H1 (cell line): ENCODE results near the gene HIPK3. TPM values are rescaled to one million over a fixed set of nuclear protein-coding genes. Genes with fewer than 3 reads are reported as not detected.

Source experiments
- CBX8 ChIP-seq: fragments of 300-800, 300-1000 bp; sonication (generic); IDR thresholded peaks from 2 replicates; pipeline ENCODE4 v1.7.1; 2016; ENCODE audit warnings: low read depth, low read length, borderline replicate concordance
- EP300 ChIP-seq, 2 experiments: IDR thresholded peaks; 1 replicate in 1 of 2; 2 replicates in 1 of 2; pipeline ENCODE4 v1.6.1; 2011 to 2012; ENCODE audit warnings: low read depth in 2 of 2, low read length in 2 of 2, mild to moderate bottlenecking in 2 of 2, borderline replicate concordance in 1 of 2, inconsistent platforms in 1 of 2, moderate library complexity in 1 of 2
- HDAC6 ChIP-seq: IDR thresholded peaks from one replicate; pipeline ENCODE4 v1.7.1; 2012; ENCODE audit warnings: low read depth, mild to moderate bottlenecking, inconsistent platforms, low read length, moderate library complexity
- JUN ChIP-seq: IDR thresholded peaks from 2 replicates; pipeline ENCODE4 v1.6.1; 2011; ENCODE audit warnings: low read depth, mild to moderate bottlenecking, improper control_type of control experiment, low read length
- POLR2AphosphoS5 ChIP-seq: IDR thresholded peaks from 2 replicates; pipeline ENCODE4 v1.6.1; 2011; ENCODE audit warnings: low read depth, low read length
- SIRT6 ChIP-seq: IDR thresholded peaks from one replicate; pipeline ENCODE4 v1.7.1; 2012; ENCODE audit warnings: low read length, inconsistent platforms
- SP1 ChIP-seq: IDR thresholded peaks from 2 replicates; pipeline ENCODE4 v1.6.1; 2011; ENCODE audit warnings: low read depth, low read length
- SP4 ChIP-seq: IDR thresholded peaks from 2 replicates; pipeline ENCODE4 v1.6.1; 2012; ENCODE audit warnings: low read length, inconsistent platforms
- YY1 ChIP-seq: IDR thresholded peaks from 2 replicates; pipeline ENCODE4 v1.6.1; 2011; ENCODE audit warnings: low read depth, mild to moderate bottlenecking, low read length
- ZNF274 ChIP-seq: IDR thresholded peaks from 2 replicates; pipeline ENCODE4 v1.7.0; 2012; ENCODE audit warnings: low read length, borderline replicate concordance; ENCODE audit errors: extremely low read depth
- polyA plus RNA-seq, 7 experiments: library from polyadenylated mRNA; depleted of rRNA in 3 of 7; stranded (reverse) in 5 of 7; unstranded in 2 of 7; fragments of >200 nt in 5 of 7; fragments of 200-250 nt in 2 of 7; gene quantifications; 1 replicate in 5 of 7; 2 replicates in 1 of 7; 4 replicates in 1 of 7; pipeline versions ENCODE4 v1.2.1 to v1.2.3, GENCODE V29; 2011 to 2013; ENCODE audit warnings: missing spikeins in 2 of 7, mixed read lengths in 2 of 7
- total RNA-seq: library from RNA; stranded (reverse); fragmentation: NEBNext Ultra II Directional; extraction: Animal tissue kit (Norgen Biotek cat#: 25700); gene quantifications from 2 replicates; pipeline ENCODE4 v1.2.1, GENCODE V29; 2021
- TF ChIP-seq, protein P1 (sequence below): fragments of 300-600 bp; sonication (generic); IDR thresholded peaks from 2 replicates; pipeline ENCODE4 v1.7.1; 2012; ENCODE audit warnings: low read length, moderate library complexity, mild to moderate bottlenecking, inconsistent platforms; ENCODE audit not compliant: insufficient replicate concordance
- TF ChIP-seq, protein P2 (sequence below): IDR thresholded peaks from 2 replicates; pipeline ENCODE4 v1.6.1; 2011; ENCODE audit warnings: low read length, improper control_type of control experiment

The HIPK3 gene
- total and polyA plus RNA-seq, 2 of the 8 experiments (the other 6 are each of a cell fraction or from before 2014, with no cell fraction given), result 5.0 to 22.3 TPM

DNA sequence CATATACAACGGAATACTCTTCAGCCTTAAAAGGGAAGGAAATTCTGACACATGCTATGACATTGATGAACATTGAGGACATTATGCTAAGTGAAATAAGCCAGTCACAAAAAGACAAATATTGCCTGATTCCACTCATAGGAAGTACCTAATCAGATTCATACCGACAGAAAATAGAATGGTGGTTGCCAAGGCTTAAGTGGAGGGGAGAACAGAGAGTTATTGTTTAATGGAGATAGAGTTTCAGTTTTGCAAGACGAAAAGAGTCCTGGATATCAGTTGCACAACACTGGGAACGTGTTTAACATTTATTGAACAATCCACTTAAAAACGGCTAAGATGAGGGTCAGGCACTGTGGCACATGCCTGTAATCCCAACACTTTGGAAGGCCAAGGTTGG lies 45.6 kb upstream of the HIPK3 start (continued):
- TF ChIP-seq, protein P1, sequence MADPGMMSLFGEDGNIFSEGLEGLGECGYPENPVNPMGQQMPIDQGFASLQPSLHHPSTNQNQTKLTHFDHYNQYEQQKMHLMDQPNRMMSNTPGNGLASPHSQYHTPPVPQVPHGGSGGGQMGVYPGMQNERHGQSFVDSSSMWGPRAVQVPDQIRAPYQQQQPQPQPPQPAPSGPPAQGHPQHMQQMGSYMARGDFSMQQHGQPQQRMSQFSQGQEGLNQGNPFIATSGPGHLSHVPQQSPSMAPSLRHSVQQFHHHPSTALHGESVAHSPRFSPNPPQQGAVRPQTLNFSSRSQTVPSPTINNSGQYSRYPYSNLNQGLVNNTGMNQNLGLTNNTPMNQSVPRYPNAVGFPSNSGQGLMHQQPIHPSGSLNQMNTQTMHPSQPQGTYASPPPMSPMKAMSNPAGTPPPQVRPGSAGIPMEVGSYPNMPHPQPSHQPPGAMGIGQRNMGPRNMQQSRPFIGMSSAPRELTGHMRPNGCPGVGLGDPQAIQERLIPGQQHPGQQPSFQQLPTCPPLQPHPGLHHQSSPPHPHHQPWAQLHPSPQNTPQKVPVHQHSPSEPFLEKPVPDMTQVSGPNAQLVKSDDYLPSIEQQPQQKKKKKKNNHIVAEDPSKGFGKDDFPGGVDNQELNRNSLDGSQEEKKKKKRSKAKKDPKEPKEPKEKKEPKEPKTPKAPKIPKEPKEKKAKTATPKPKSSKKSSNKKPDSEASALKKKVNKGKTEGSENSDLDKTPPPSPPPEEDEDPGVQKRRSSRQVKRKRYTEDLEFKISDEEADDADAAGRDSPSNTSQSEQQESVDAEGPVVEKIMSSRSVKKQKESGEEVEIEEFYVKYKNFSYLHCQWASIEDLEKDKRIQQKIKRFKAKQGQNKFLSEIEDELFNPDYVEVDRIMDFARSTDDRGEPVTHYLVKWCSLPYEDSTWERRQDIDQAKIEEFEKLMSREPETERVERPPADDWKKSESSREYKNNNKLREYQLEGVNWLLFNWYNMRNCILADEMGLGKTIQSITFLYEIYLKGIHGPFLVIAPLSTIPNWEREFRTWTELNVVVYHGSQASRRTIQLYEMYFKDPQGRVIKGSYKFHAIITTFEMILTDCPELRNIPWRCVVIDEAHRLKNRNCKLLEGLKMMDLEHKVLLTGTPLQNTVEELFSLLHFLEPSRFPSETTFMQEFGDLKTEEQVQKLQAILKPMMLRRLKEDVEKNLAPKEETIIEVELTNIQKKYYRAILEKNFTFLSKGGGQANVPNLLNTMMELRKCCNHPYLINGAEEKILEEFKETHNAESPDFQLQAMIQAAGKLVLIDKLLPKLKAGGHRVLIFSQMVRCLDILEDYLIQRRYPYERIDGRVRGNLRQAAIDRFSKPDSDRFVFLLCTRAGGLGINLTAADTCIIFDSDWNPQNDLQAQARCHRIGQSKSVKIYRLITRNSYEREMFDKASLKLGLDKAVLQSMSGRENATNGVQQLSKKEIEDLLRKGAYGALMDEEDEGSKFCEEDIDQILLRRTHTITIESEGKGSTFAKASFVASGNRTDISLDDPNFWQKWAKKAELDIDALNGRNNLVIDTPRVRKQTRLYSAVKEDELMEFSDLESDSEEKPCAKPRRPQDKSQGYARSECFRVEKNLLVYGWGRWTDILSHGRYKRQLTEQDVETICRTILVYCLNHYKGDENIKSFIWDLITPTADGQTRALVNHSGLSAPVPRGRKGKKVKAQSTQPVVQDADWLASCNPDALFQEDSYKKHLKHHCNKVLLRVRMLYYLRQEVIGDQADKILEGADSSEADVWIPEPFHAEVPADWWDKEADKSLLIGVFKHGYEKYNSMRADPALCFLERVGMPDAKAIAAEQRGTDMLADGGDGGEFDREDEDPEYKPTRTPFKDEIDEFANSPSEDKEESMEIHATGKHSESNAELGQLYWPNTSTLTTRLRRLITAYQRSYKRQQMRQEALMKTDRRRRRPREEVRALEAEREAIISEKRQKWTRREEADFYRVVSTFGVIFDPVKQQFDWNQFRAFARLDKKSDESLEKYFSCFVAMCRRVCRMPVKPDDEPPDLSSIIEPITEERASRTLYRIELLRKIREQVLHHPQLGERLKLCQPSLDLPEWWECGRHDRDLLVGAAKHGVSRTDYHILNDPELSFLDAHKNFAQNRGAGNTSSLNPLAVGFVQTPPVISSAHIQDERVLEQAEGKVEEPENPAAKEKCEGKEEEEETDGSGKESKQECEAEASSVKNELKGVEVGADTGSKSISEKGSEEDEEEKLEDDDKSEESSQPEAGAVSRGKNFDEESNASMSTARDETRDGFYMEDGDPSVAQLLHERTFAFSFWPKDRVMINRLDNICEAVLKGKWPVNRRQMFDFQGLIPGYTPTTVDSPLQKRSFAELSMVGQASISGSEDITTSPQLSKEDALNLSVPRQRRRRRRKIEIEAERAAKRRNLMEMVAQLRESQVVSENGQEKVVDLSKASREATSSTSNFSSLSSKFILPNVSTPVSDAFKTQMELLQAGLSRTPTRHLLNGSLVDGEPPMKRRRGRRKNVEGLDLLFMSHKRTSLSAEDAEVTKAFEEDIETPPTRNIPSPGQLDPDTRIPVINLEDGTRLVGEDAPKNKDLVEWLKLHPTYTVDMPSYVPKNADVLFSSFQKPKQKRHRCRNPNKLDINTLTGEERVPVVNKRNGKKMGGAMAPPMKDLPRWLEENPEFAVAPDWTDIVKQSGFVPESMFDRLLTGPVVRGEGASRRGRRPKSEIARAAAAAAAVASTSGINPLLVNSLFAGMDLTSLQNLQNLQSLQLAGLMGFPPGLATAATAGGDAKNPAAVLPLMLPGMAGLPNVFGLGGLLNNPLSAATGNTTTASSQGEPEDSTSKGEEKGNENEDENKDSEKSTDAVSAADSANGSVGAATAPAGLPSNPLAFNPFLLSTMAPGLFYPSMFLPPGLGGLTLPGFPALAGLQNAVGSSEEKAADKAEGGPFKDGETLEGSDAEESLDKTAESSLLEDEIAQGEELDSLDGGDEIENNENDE, result no peak
- TF ChIP-seq, protein P2, sequence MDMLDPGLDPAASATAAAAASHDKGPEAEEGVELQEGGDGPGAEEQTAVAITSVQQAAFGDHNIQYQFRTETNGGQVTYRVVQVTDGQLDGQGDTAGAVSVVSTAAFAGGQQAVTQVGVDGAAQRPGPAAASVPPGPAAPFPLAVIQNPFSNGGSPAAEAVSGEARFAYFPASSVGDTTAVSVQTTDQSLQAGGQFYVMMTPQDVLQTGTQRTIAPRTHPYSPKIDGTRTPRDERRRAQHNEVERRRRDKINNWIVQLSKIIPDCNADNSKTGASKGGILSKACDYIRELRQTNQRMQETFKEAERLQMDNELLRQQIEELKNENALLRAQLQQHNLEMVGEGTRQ, result no peak
- TF ChIP-seq POLR2AphosphoS5 (no peak), HDAC6 (no peak), SP4 (no peak), EP300 (IDR thresholded peaks at IDR 0.05; ENCODE audit: borderline replicate concordance in 1 of 2, low read depth in 2 of 2, low read length in 2 of 2) (no peak), YY1 (no peak), SP1 (no peak), SIRT6 (no peak), JUN (no peak), ZNF274 (no peak), CBX8 (no peak)
